Measurements from ENCODE around the gene CCDC152. TPM values are rescaled to one million over a fixed set of nuclear protein-coding genes. Genes with fewer than 3 reads are reported as not detected.

The CCDC152 gene
- total and polyA plus RNA-seq, 2 of the 13 experiments (the other 11 are each of a cell fraction or from before 2014, with no cell fraction given): 0.20 to 0.36 TPM

- no peak for TF ChIP-seq KDM2A (CRISPR knock-in tag; IDR thresholded peaks at IDR 0.05; ENCODE audit: borderline replicate concordance, low read depth)
- no peak for TF ChIP-seq ZNF460 (CRISPR knock-in tag; IDR thresholded peaks at IDR 0.05; ENCODE audit: borderline replicate concordance)
- TF ChIP-seq ZBTB10 (CRISPR knock-in tag; IDR thresholded peaks at IDR 0.05; ENCODE audit: borderline replicate concordance): no peak
- TF ChIP-seq ZNF503 (CRISPR knock-in tag; IDR thresholded peaks at IDR 0.05): no peak
- no peak for TF ChIP-seq STAT5B (CRISPR knock-in tag; IDR thresholded peaks at IDR 0.05)
- no peak for TF ChIP-seq ZNF24 (IDR thresholded peaks at IDR 0.05)
- TF ChIP-seq ELK4 (CRISPR knock-in tag; IDR thresholded peaks at IDR 0.05; ENCODE audit: borderline replicate concordance): no peak
These were observed 81.0 kb downstream of the CCDC152 start (continued) for GRCh38 chr5:42837601-42838000.

- ATAC-seq (no peak), FAIRE-seq (no peak), DNase-seq (ENCODE audit: low spot score) (no peak)
- H3K27ac ChIP-seq (ENCODE audit: extremely low read length, insufficient read depth, low read length): no peak overlapping the region
- ChIA-PET CTCF (ENCODE audit: low intra/inter-chr PET ratio, low total read pairs) (no interaction called here), POLR2A (interaction anchor here (0.8 kb wide), 1 partner anchor 27 kb away, joined by 3 read pairs; the partner anchor contains the start of gene SELENOP)
- intact Hi-C loops (cut with micrococcal nuclease; ENCODE audit: unreplicated experiment) (no loop called here), in situ Hi-C loops (cut with HindIII; ENCODE audit: extremely low pct_ligation_motif_present, low pct_unique_long_range_greater_than_20kb) (no loop called here)
- H3K4me1 ChIP-seq (ENCODE audit: insufficient read depth, low read length): peaks cover 62% of the 10 kb centered on the region
- TF ChIP-seq KLF11 (CRISPR knock-in tag; IDR thresholded peaks at IDR 0.05) (no peak), CSRNP2 (CRISPR knock-in tag; conservative IDR thresholded peaks at IDR 0.05; ENCODE audit: low read depth) (no peak), MYPOP (CRISPR knock-in tag; IDR thresholded peaks at IDR 0.05) (no peak), ZNF569 (CRISPR knock-in tag; IDR thresholded peaks at IDR 0.05; ENCODE audit: borderline replicate concordance) (no peak), ZFP62 (CRISPR knock-in tag; IDR thresholded peaks at IDR 0.05) (no peak), SRSF4 (IDR thresholded peaks at IDR 0.05; ENCODE audit: low read depth, low read length, poor library complexity, severe bottlenecking) (no peak), ZNF232 (CRISPR knock-in tag; IDR thresholded peaks at IDR 0.05; ENCODE audit: borderline replicate concordance) (no peak)
- WGBS (ENCODE audit: low lambda C conversion rate): 94% methylated on average over 3 of the region's 3 CpGs
- H2AFZ ChIP-seq (ENCODE audit: low read length): no peak overlapping the region
- peaks cover 16% of the 10 kb centered on the region for H3K79me2 ChIP-seq (ENCODE audit: insufficient read depth, low read length)
- H4K20me1 ChIP-seq (ENCODE audit: insufficient read depth, low read length): no peaks in the 10 kb centered on the region
- no peaks in the 10 kb centered on the region for H3K36me3 ChIP-seq (replicated peaks in 1 of 2; ENCODE audit: control insufficient read depth in 1 of 2, insufficient read depth in 2 of 2, low read length in 2 of 2)
- BruUV-seq (replicated peaks): no TSS peak
- H3K9me3 ChIP-seq (ENCODE audit: low read length): no peaks in the 10 kb centered on the region
- H3K4me3 ChIP-seq (replicated peaks in 1 of 3; ENCODE audit: insufficient read depth in 1 of 3, low read depth in 2 of 3, low read length in 3 of 3): no peak overlapping the region
- no peak overlapping the region for H3K9ac ChIP-seq (ENCODE audit: insufficient read depth, low read depth, low read length)
- H3K4me2 ChIP-seq (ENCODE audit: low read depth, low read length): no peak overlapping the region
- H3K27me3 ChIP-seq (ENCODE audit: control insufficient read depth in 1 of 2, insufficient read depth in 2 of 2, low read length in 2 of 2): no peaks in the 10 kb centered on the region
These were observed 82.6 kb downstream of the CCDC152 start for GRCh38 chr5:42839196-42839595.

Measured in HepG2 (cell line).